ENCODE data around the gene EHD3.

Gene EHD3

DNA sequence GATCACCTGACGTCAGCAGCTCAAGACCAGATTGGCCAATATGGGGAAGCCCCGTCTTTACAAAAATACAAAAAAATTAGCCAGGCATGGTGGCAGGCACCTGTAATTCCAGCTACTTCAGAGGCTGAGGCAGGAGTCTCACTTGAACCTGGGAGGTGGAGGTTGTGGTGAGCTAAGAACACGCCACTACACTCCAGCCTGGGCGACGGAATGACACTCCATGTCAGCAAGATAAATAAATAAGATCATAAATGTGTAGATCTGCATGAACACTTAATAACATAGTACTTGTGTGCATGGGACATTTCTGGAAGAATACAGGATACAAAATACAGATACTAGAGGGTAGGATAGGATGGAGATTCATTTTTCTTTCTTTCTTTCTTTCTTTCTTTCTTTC, 9.1 kb downstream of the EHD3 start:
- no peak overlapping the region for H3K27ac ChIP-seq
- TF ChIP-seq, protein P1, sequence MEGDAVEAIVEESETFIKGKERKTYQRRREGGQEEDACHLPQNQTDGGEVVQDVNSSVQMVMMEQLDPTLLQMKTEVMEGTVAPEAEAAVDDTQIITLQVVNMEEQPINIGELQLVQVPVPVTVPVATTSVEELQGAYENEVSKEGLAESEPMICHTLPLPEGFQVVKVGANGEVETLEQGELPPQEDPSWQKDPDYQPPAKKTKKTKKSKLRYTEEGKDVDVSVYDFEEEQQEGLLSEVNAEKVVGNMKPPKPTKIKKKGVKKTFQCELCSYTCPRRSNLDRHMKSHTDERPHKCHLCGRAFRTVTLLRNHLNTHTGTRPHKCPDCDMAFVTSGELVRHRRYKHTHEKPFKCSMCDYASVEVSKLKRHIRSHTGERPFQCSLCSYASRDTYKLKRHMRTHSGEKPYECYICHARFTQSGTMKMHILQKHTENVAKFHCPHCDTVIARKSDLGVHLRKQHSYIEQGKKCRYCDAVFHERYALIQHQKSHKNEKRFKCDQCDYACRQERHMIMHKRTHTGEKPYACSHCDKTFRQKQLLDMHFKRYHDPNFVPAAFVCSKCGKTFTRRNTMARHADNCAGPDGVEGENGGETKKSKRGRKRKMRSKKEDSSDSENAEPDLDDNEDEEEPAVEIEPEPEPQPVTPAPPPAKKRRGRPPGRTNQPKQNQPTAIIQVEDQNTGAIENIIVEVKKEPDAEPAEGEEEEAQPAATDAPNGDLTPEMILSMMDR (IDR thresholded peaks at IDR 0.05; ENCODE audit: low read depth, low read length, missing control alignments): no peak
- in situ Hi-C loops (cut with HindIII; ENCODE audit: low pct_ligation_motif_present, low sequenced_read_pairs): no loop called here

DNA sequence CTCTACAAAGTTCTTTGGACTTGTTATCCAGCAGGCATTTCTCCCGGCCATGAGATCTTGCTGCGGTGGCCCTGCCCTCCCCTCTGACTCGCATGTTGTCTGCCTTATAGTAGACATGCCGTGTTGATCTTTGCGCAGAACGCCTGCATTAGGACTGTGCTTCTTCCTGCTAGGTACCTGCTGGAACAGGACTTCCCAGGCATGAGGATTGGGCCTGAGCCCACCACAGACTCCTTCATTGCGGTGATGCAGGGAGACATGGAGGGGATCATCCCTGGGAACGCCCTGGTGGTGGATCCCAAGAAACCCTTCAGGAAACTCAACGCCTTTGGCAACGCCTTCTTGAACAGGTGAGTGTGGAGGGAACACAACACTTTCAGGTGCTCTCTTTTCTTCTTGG, 10.1 kb downstream of the EHD3 start:
- Histone ChIP-seq H3K27me3 (replicated peaks) (no peaks in the 10 kb centered on the region), H3K27ac (no peak overlapping the region), H3K4me3 (ENCODE audit: low read depth, low read length) (no peak overlapping the region), H3K36me3 (replicated peaks) (peaks cover 17% of the 10 kb centered on the region)
- in situ Hi-C loops (cut with HindIII; ENCODE audit: low pct_ligation_motif_present, low sequenced_read_pairs): no loop called here
- no peak for DNase-seq
- TF ChIP-seq, protein P1 (IDR thresholded peaks at IDR 0.05; ENCODE audit: low read depth, low read length, missing control alignments): no peak

More for the DNA sequence above, 9.1 kb downstream of the EHD3 start:
- no peak overlapping the region for H3K4me3 ChIP-seq (ENCODE audit: low read depth, low read length)
- H3K36me3 ChIP-seq (replicated peaks): peaks cover 12% of the 10 kb centered on the region
- H3K27me3 ChIP-seq (replicated peaks): no peaks in the 10 kb centered on the region
- DNase-seq: no peak

DNA sequence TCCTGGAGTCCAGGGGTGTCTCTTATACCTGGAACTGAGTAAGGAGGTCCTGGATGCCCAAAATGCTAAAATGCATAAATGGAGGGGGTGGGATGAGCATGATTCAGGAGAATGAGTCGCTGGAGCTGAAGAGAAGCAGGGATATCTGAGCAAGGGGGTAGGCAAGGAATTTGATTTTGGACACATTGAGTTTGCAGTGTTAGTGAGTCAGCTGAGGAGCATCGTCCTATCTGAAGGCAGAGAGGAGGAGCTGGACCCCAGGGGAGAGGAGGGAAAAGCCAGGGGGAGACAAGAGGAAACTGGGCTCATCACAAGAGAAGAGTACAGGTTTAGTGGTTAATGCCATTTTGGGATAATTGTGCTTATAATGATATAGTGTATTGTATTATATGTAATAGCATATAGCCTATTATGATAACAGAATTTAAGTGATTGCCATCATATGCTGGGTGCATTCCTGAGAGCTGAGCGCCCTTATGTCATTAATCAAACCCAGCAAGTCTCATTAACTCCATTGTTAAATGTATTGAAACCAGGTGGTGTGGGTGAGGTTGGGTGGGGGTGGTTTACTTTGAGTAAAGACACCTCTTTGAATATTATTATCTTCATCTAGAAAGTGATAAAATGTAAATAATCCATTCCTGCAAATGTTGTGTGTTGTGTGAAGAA, 12.4 kb downstream of the EHD3 start:
- Histone ChIP-seq H3K4me3 (ENCODE audit: low read depth, low read length) (no peak overlapping the region), H3K27ac (no peak overlapping the region), H3K27me3 (replicated peaks) (no peaks in the 10 kb centered on the region), H3K36me3 (replicated peaks) (peaks cover 16% of the 10 kb centered on the region)
- TF ChIP-seq, protein P1 (IDR thresholded peaks at IDR 0.05; ENCODE audit: low read depth, low read length, missing control alignments): no peak
- no peak for DNase-seq
- in situ Hi-C loops (cut with HindIII; ENCODE audit: low pct_ligation_motif_present, low sequenced_read_pairs): no loop called here

DNA sequence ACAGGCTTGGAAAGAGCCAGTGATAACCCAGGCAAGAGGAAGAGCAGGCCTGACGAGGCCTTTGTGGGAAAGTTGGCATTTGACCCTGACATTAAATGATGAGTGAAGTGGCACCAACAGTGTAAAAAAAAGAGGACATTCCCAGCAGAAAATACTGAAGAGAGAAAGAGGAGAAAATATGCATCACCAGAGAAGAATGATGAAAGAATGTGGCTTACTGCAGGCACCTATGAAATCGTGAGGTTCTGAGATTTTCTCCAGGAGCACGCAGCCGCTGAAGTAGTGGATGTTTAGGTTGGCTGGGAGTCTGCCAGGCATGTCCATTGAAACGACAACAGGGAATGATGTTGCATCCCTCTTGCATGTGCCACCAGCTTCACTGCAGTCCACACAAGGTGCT, 13.8 kb downstream of the EHD3 start:
- Histone ChIP-seq H3K36me3 (replicated peaks) (peaks cover 16% of the 10 kb centered on the region), H3K4me3 (ENCODE audit: low read depth, low read length) (no peak overlapping the region), H3K27ac (no peak overlapping the region), H3K27me3 (replicated peaks) (no peaks in the 10 kb centered on the region)
- no peak for DNase-seq
- in situ Hi-C loops (cut with HindIII; ENCODE audit: low pct_ligation_motif_present, low sequenced_read_pairs): no loop called here
- TF ChIP-seq, protein P1 (IDR thresholded peaks at IDR 0.05; ENCODE audit: low read depth, low read length, missing control alignments): no peak

DNA sequence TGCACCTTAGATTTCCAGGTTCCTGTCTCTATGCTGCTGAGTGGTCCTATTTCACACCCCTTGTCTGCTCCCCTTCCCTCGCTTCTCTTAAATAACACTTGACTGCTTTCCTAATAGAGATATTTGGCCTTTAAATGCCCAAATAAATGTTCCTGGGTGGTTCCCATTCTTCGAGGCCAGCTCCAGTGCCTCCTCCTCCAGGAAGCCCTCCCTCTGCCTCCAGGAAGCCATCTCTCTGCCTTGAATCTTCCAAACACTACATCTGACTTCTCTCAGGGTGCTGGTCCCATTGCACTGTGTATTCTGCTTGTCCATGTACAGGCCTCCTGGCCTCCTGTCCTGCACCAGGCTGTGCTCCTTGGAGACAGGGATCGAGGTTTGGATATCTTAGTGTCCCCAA, 14.2 kb downstream of the EHD3 start:
- DNase-seq: no peak
- no peak overlapping the region for H3K27ac ChIP-seq
- H3K27me3 ChIP-seq (replicated peaks): no peaks in the 10 kb centered on the region
- TF ChIP-seq, protein P1 (IDR thresholded peaks at IDR 0.05; ENCODE audit: low read depth, low read length, missing control alignments): no peak
- H3K4me3 ChIP-seq (ENCODE audit: low read depth, low read length): no peak overlapping the region
- in situ Hi-C loops (cut with HindIII; ENCODE audit: low pct_ligation_motif_present, low sequenced_read_pairs): no loop called here
- H3K36me3 ChIP-seq (replicated peaks): peaks cover 16% of the 10 kb centered on the region

All from brain microvascular endothelial cell (primary cell).